Suprapubic skin (tissue), 4 donors: ENCODE measurements around the gene MAGED1. TPM values are rescaled to one million over a fixed set of nuclear protein-coding genes. Genes with fewer than 3 reads are reported as not detected.

ENCODE experiments used
- DNase-seq, 2 donors: peaks; one replicate each; pipeline ENCODE4 v3.0.0-alpha.2; 2019; ENCODE audit warnings: low spot score in 2 of 2
- H3K27ac ChIP-seq: fragments of 200-600 bp; sonication (generic); one replicate; pipeline ENCODE4 v1.5.1; 2019
- H3K27me3 ChIP-seq: fragments of 200-600 bp; sonication (generic); one replicate; pipeline ENCODE4 v1.5.1; 2019
- H3K36me3 ChIP-seq: fragments of 200-600 bp; sonication (generic); one replicate; pipeline ENCODE4 v1.5.1; 2019
- H3K4me1 ChIP-seq: fragments of 200-600 bp; sonication (generic); one replicate; pipeline ENCODE4 v1.5.1; 2019
- H3K4me3 ChIP-seq: fragments of 200-600 bp; sonication (generic); one replicate; pipeline ENCODE4 v1.5.1; 2019; ENCODE audit warnings: mild to moderate bottlenecking
- H3K9me3 ChIP-seq: fragments of 200-600 bp; sonication (generic); one replicate; pipeline ENCODE4 v1.5.1; 2019
- CTCF ChIP-seq, 2 donors: fragments of 200-600 bp in 1 of 2; fragments of 450-650 bp in 1 of 2; sonication (generic) in 1 of 2; IDR thresholded peaks; one replicate each; pipeline ENCODE4 v1.5.1; 2016 to 2019; ENCODE audit warnings: antibody characterized with exemption in 2 of 2, mild to moderate bottlenecking in 1 of 2, moderate library complexity in 1 of 2
- EP300 ChIP-seq: sonication (generic); formaldehyde crosslinking; IDR thresholded peaks from one replicate; pipeline ENCODE4 v1.6.1; 2017; ENCODE audit warnings: antibody characterized with exemption
- POLR2A ChIP-seq, 2 donors: fragments of 450-650 bp; IDR thresholded peaks; one replicate each; pipeline ENCODE4 v1.6.1; 2017; ENCODE audit warnings: antibody characterized with exemption in 2 of 2, mild to moderate bottlenecking in 2 of 2, moderate library complexity in 2 of 2
- POLR2AphosphoS5 ChIP-seq, 3 donors: sonication (generic); formaldehyde crosslinking; IDR thresholded peaks; one replicate each; pipeline ENCODE4 v1.6.1; 2017; ENCODE audit warnings: antibody characterized with exemption in 3 of 3
- WGBS: methylation state at CpG from one replicate; pipeline ENCODE4 v1.1.5; 2018; 5-methylcytosine and 5-hydroxymethylcytosine counted together
- total RNA-seq, 4 donors: library from RNA; depleted of rRNA; stranded (reverse); fragments of >200 nt; gene quantifications; one replicate each; pipeline ENCODE4 v1.1.0, GENCODE V29; 2016

The MAGED1 gene
- total RNA-seq, 4 donors from 2014 or later, result 35.0 to 44.1 (median 39.1) TPM

- no peak overlapping the region for H3K27ac ChIP-seq
- no peaks in the 10 kb centered on the region for H3K4me1 ChIP-seq
- TF ChIP-seq CTCF (IDR thresholded peaks at IDR 0.05) (no peak), EP300 (no peak), POLR2AphosphoS5 (IDR thresholded peaks at IDR 0.05) (no peak), POLR2A (IDR thresholded peaks at IDR 0.05) (no peak)
- no peaks in the 10 kb centered on the region for H3K27me3 ChIP-seq
- H3K9me3 ChIP-seq, result no peaks in the 10 kb centered on the region
- WGBS, result 67% methylated on average over 3 of the region's 3 CpGs
- H3K36me3 ChIP-seq, result peaks cover 10% of the 10 kb centered on the region
- no peak for DNase-seq
- no peak overlapping the region for H3K4me3 ChIP-seq
Observed at GRCh38 chrX:51905711-51906110, 12.3 kb downstream of the MAGED1 start.

- H3K4me1 ChIP-seq, result no peaks in the 10 kb centered on the region
- WGBS, result 56% methylated on average over 2 of the region's 2 CpGs
- TF ChIP-seq EP300 (no peak), POLR2A (IDR thresholded peaks at IDR 0.05) (no peak), POLR2AphosphoS5 (IDR thresholded peaks at IDR 0.05) (no peak), CTCF (IDR thresholded peaks at IDR 0.05) (no peak)
- no peaks in the 10 kb centered on the region for H3K36me3 ChIP-seq
- no peak overlapping the region for H3K4me3 ChIP-seq
- H3K9me3 ChIP-seq, result no peaks in the 10 kb centered on the region
- H3K27me3 ChIP-seq, result no peaks in the 10 kb centered on the region
- no peak overlapping the region for H3K27ac ChIP-seq
- no peak for DNase-seq
Observed at GRCh38 chrX:51917604-51918003, 24.2 kb downstream of the MAGED1 start.

GRCh38 chrX:51922561-51922960 lies 29.1 kb downstream of the MAGED1 start:
- H3K27ac ChIP-seq, result no peak overlapping the region
- 20% methylated on average over 1 of the region's 1 CpG for WGBS
- H3K36me3 ChIP-seq, result no peaks in the 10 kb centered on the region
- no peaks in the 10 kb centered on the region for H3K27me3 ChIP-seq
- H3K9me3 ChIP-seq, result no peaks in the 10 kb centered on the region
- H3K4me3 ChIP-seq, result no peak overlapping the region
- DNase-seq, result no peak
- no peak for TF ChIP-seq POLR2A (IDR thresholded peaks at IDR 0.05)
- TF ChIP-seq POLR2AphosphoS5 (IDR thresholded peaks at IDR 0.05), result no peak
- TF ChIP-seq EP300, result no peak
- no peak for TF ChIP-seq CTCF (IDR thresholded peaks at IDR 0.05)
- no peaks in the 10 kb centered on the region for H3K4me1 ChIP-seq

GRCh38 chrX:51931566-51932150 lies 38.2 kb downstream of the MAGED1 start:
- Histone ChIP-seq H3K4me3 (no peak overlapping the region), H3K36me3 (no peaks in the 10 kb centered on the region), H3K27ac (no peak overlapping the region), H3K9me3 (no peaks in the 10 kb centered on the region), H3K4me1 (no peaks in the 10 kb centered on the region), H3K27me3 (no peaks in the 10 kb centered on the region)
- TF ChIP-seq CTCF (IDR thresholded peaks at IDR 0.05) (no peak), POLR2A (IDR thresholded peaks at IDR 0.05) (no peak), EP300 (no peak), POLR2AphosphoS5 (IDR thresholded peaks at IDR 0.05) (no peak)
- DNase-seq, result no peak
- WGBS, result 49% methylated on average over 3 of the region's 3 CpGs

Other genes starting within 250 kb of the MAGED1 start
- gene CENPVL2, start 210.8 kb upstream of the MAGED1 start, total RNA-seq, result not detected
- not detected for gene CENPVL1, start 183.1 kb upstream of the MAGED1 start, total RNA-seq
- gene GSPT2, start 150.2 kb upstream of the MAGED1 start, total RNA-seq, result 1 to 10 TPM; 1.2 to 2.8 (median 1.8) TPM
- 1 to 10 TPM; 3.1 to 5.8 (median 5.2) TPM for gene MAGED4B, start 175.6 kb downstream of the MAGED1 start, total RNA-seq